ENCODE measurements around the gene MZT1.

GRCh38 chr13:72751220-72751619 is 23.8 kb upstream of the MZT1 start:
- TF ChIP-seq CTCF (IDR thresholded peaks at IDR 0.05) (no peak), POLR2A (IDR thresholded peaks at IDR 0.05) (no peak)

Data from thyroid gland (tissue), 4 donors.